ENCODE results near the gene VENTX.

- TF ChIP-seq POLR2A (IDR thresholded peaks at IDR 0.05), result no peak
- TF ChIP-seq, protein P1, sequence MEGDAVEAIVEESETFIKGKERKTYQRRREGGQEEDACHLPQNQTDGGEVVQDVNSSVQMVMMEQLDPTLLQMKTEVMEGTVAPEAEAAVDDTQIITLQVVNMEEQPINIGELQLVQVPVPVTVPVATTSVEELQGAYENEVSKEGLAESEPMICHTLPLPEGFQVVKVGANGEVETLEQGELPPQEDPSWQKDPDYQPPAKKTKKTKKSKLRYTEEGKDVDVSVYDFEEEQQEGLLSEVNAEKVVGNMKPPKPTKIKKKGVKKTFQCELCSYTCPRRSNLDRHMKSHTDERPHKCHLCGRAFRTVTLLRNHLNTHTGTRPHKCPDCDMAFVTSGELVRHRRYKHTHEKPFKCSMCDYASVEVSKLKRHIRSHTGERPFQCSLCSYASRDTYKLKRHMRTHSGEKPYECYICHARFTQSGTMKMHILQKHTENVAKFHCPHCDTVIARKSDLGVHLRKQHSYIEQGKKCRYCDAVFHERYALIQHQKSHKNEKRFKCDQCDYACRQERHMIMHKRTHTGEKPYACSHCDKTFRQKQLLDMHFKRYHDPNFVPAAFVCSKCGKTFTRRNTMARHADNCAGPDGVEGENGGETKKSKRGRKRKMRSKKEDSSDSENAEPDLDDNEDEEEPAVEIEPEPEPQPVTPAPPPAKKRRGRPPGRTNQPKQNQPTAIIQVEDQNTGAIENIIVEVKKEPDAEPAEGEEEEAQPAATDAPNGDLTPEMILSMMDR (IDR thresholded peaks at IDR 0.05), result no peak
Measured at GRCh38 chr10:133235932-133236331, 1.7 kb upstream of the VENTX start.

All from body of pancreas (tissue), 4 donors.